Measurements from ENCODE around the gene TBCD.

DNA sequence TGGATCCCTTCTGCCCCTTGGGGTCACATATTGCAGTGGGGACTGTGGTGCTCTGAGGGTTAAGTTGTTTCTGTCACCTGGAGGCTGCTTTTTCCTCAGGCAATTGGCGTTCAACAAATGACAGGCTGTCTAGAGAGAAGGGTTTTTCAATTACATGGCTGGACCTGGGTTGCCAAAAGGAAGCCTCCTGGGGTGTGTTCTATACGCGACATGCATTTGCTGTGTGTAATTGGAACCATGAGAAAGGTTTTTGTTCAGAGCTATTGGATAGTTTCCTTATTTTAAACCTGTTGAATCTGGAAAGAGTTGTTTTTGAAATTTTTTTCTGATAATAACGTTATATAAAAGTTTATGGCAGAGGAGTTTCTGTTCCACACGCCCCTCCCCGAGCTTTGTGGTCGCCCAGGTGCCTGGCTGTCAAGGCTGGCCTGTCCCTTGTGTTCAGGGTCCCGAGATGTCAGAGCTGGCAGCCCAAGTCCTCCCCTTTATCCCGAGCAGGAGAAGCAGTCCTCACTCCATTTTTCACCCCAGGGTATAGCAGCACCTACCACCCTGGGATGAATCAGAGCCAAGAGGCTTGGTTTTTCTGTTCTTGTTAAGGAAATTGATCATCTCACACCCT lies 114.0 kb downstream of the TBCD start:
- TF ChIP-seq TRIM25 (IDR thresholded peaks at IDR 0.05; ENCODE audit: borderline replicate concordance): no peak
- TF ChIP-seq, protein P1, sequence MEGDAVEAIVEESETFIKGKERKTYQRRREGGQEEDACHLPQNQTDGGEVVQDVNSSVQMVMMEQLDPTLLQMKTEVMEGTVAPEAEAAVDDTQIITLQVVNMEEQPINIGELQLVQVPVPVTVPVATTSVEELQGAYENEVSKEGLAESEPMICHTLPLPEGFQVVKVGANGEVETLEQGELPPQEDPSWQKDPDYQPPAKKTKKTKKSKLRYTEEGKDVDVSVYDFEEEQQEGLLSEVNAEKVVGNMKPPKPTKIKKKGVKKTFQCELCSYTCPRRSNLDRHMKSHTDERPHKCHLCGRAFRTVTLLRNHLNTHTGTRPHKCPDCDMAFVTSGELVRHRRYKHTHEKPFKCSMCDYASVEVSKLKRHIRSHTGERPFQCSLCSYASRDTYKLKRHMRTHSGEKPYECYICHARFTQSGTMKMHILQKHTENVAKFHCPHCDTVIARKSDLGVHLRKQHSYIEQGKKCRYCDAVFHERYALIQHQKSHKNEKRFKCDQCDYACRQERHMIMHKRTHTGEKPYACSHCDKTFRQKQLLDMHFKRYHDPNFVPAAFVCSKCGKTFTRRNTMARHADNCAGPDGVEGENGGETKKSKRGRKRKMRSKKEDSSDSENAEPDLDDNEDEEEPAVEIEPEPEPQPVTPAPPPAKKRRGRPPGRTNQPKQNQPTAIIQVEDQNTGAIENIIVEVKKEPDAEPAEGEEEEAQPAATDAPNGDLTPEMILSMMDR (IDR thresholded peaks at IDR 0.05 in 2 of 3, conservative IDR thresholded peaks at IDR 0.05 in 1 of 3; ENCODE audit: insufficient read depth in 2 of 3, low read depth in 1 of 3, low read length in 3 of 3): no peak
- TF ChIP-seq ZNF217 (CRISPR knock-in tag; IDR thresholded peaks at IDR 0.05): no peak
- no peak for TF ChIP-seq TGIF2 (CRISPR knock-in tag; IDR thresholded peaks at IDR 0.05)
- no peak for TF ChIP-seq SMARCA4 (IDR thresholded peaks at IDR 0.05)
- TF ChIP-seq POLR2A (conservative IDR thresholded peaks at IDR 0.05): no peak
- TF ChIP-seq EP300 (IDR thresholded peaks at IDR 0.05; ENCODE audit: low read length): no peak
- no peak for TF ChIP-seq ELF4 (CRISPR knock-in tag; IDR thresholded peaks at IDR 0.05)
